Activated CD4-positive, alpha-beta T cell treated with anti-CD3 and anti-CD28 coated beads, Interleukin-2, amount 50 U/mL, for 48 hours (primary cell): ENCODE measurements around the gene ZNF30.
"Not testable (repeated sequence)": the region's sequence is repeated elsewhere in the genome, so short reads cannot be mapped to it uniquely, and the experiment has no call there.

Experiments used
- DNase-seq, 2 experiments: peaks; one replicate each; pipeline ENCODE4 v3.0.0-alpha.2; 2020

The ZNF30 gene

DNA sequence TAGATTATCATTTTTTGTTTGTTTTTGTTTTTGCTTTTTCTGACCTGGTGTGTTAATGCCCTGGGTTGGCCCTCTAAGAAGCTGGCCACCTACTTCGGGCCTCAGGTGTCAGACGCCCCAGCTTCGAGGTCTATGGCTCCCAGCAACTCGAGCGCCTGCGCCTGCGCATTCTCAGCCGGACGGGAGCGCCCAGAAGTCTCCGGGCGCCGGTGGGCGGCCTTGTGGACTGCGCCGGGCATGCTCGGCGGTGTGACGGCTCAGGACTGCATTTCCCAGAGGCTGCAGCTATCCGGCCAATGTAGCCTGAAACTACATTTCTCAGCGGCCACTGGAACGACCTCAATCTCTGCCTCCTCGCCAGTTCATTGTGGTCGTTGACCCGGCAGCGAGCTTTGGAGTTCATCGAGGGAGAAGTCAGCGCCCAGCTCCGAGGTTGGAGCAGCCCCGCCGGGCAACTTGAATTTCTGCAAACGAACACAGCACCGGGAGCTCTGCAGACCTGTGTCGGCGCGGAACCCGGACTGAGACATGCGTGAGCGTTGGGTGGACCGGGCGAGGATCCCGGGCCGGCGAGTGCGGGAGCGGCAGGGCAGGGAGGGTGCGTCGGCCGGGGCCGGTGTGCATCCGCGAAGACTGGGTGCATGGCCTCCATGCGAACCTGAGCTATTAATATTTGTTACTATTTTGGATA, at the start of gene ZNF30:
TSS of gene ZNF30 (plus strand) at position 219 of the 691 bp plus-strand sequence. CDS start 3,045 bp downstream, outside the sequence.
- peak; percentile 86 to 88 for DNase-seq

DNA sequence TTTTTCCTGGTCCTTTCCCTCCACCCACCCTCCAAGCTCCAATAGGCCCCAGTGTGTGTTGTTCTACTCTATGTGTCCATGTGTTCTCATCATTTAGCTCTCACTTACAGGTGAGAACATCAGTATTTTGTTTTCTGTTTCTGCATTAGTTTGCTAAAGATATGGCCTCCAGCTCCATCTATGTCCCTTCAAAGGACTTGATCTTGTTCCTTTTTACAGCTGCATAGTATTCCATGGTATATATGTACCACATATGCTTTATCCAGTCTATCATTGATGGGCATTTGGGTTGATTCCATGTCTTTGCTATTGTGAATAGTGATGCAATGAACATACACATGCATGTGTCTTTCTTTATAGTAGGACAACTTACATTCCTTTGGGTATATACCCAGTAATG, 47.1 kb upstream of the ZNF30 start:
- DNase-seq: no peak

DNA sequence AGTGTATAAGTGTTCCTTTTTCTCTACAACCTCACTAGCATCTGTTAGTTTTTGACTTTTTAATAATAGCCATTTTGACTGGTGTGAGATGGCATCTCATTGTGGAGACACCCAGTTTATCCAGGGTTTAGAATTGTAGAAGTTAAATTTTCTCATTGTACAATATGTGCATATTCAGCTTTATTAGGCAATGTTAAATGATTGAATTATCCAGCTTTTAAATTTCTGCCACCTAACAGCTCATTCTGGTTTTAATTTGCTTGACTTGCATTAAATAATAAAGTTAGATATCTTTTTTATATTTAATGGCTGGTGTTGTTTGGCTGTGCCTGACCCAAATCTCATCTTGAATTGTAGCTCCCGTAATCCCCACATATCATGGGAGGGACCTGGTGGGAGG, 46.7 kb upstream of the ZNF30 start:
- DNase-seq: no peak

DNA sequence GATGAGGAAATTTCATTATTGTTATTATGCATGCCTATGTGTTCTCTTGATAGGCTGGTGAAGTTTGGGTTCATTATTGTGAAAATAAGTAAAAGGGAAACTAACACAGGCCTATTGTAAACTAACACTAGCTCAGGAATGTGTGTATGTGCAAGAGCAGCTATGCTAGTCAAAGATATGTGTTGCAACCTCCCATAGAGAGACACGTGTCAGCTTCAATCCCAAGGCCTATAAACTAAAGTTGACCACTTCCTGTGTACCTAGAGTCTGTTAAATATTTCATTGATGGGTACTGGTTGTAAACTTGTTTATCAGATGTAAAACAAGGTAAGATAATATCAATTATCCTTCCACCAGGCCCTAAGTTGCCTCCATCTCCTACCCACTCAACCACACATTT, 44.7 kb upstream of the ZNF30 start:
- no peak for DNase-seq

DNA sequence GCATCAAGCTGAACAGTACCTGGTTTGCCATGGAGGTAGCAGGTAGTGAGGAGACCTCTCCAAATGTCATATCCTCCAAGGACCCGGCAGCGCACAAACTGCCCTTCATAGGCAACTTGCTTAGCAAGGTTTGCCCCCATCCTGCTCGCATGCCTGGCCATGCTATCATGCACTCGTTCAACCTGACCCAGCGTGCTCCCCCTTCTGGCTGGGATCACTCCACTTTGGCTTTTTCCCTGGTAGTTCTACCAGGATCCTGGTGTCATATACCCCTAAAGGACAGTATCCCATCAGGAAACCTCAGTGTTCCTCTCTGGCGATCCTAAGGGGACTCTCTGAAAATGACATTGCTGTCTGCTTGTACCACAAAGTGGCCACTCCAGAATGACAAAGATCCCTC, 38.6 kb upstream of the ZNF30 start:
- DNase-seq: no peak

DNA sequence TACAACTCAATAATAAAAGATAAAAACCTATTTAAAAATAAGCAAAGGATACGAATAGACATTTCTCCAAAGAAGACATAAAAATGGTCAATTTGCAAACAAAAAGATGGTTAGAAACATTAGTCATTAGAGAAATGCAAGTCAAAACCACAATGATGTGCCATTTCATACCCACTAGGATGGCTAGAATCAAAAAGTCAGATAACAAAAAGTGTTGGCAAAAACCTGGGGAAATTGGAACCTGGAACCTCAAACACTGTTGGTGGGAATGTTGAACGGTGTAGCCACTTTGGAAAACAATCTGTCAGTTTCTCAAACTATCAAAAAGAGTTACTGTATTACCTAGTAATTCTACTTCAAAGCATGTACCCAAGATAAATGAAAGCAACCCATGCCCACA, 26.5 kb upstream of the ZNF30 start:
- no peak for DNase-seq

DNA sequence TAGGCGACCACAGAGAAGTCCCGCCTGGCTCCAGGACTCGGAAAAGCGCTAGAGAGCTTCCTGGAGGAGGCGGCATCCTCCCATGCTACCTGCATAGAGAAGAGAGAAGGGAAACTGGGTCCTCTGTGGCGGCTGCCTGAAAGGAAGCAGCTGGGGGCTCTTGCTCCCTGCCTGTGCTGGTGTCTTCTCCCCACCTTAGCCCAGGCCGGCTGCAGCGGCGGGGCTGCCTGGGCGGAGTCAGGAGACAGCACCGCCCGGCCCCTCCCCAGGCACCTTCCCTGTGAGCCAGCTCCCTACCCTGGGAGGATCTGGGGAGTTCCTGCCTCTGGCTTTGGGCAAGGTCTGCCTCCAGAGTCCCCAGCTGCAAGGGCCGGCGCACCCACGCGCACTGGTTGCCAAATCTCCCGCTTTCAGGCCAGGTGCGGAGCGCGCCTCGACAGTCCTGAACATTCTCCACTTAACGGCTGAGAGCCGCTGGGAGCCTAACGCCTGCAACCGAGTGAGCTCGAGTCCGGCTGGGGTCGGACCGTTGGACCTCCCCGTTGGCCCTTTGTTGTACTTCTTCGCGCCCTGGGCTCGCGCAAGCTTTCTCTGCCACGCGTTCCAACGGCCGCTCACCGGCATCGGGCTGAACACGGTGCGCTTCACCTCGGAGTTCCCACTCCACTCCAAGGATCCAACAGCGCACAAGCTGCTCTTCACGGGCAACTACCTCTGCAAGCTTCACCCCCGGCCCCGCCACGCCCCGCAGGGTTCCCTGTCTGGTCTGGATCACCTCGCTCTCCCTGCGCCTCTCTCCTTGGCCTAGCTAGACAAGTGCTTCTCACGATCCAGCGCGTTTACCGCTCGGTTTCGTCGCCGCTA, 21.8 kb upstream of the ZNF30 start:
- no peak for DNase-seq

DNA sequence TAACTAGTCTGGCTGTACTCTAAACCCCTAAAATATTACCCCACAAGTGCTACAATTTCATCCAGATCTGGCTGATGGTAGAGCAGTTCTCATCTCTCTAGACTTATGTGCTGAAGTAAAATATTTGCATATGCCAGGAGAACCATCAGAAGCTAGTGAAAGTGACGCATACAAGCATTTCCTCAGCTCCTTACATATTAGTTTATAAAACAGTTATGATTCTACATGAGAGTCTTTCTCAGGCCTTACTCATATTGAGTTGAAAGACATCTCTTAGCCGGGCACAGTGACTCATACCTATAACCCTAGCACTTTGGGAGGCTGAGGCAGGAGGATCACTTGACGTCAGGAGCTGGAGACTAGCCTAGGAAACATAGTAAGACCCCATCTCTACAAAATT, 15.9 kb upstream of the ZNF30 start:
- no peak for DNase-seq

DNA sequence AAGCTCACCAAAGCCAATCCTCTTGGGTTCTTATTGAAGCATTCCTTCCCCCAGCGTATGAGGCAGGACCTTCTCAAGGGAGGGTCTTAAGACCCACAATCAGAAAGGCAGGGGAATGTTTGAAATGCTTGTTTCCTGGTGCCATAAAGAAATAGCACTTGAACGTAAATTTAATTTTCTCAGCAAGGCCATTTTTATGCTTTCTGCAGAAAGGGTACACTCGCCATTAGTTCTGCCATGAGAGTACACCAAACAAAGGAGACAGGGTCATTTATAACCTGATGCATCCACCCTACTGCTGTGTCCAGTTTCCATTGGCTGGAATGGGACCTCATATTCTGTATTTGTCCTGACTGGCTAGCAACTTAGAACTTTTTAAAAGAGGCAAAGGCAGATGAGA, 9.6 kb upstream of the ZNF30 start:
- not testable (repeated sequence) for DNase-seq

DNA sequence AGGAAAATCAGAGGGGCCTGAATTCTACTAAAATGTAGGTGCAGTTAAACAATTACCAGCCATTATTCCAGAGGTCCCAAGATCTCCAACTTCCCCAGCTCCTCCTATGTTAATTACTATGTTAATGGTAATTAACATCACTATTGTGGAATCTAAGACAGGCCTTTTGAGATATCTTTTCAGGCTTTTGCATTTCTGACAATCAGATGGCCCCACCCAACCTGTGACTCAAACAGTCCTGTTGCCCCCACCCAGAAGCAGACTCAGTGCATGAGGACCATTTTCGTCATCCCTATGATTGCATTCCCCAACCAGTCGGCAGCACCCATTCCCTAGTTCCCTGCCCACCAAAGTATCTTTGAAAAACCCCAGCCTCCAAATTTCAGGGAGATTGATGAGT, 8.5 kb upstream of the ZNF30 start:
- DNase-seq: no peak

DNA sequence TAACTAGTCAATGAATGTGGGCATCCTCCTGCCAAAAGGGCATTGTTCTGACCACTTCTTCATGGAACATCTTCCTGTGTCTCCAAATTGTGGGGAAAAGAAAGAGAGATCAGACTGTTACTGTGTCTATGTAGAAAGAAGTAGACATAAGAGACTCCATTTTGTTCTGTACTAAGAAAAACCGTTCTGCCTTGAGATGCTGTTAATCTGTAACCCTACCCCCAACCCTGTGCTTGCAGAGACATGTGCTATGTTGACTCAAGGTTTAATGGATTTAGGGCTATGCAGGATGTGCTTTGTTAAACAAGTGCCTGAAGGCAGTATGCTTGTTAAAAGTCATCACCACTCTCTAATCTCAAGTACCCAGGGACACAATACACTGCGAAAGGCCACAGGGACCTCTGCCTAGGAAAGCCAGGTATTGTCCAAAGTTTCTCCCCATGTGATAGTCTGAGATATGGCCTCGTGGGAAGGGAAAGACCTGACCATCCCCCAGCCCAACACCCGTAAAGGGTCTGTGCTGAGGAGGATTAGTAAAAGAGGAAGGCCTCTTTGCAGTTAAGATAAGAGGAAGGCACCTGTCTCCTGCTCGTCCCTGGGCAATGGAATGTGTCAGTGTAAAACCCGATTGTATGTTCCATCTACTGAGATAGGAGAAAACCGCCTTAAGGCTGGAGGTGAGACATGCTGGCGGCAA, 6.5 kb upstream of the ZNF30 start:
- DNase-seq: not testable (repeated sequence)

DNA sequence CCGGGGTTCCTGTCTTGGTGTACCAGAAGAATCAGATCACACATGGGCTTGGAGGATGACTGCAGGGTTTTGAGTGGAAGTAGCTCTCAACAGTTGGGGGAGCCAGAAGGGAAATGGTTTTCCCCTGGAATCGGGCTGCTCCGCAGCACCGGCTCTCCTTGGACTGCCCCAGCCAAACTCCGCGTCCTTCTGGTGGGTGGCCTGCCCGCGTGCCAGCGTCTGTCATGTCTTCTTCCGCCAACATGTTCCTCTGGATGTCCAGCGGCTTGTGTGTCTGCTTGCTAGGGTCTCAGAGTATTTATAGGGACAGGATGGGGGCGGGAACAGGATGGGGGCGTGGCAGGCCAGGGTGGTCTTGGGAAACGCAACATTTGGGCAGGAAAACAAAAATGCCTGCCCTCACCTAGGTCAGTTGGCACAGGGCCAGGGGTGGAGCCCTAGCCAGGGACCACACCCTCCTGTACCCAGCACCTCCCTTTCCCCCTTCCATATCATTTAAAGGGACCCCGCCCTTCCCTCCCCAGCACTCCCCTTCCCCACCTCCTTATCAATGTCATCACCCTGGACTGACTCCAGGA, 1.3 kb upstream of the ZNF30 start:
- no peak for DNase-seq

DNA sequence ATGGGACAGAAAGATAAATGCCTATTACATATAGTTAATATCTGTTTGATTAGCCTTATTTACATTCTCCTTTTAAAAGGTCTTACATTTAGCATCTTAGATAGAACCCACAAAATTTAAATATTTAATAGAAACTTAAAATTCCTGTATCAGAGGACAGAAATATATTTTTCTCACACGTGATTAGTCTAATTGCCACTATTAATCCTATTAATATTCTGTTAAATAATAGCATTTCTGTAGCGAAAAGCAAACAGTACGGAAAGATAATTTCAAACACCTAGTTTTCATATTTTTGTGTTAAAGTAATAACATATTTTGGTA, 380 bp upstream of the ZNF30 start:
- no peak for DNase-seq

DNA sequence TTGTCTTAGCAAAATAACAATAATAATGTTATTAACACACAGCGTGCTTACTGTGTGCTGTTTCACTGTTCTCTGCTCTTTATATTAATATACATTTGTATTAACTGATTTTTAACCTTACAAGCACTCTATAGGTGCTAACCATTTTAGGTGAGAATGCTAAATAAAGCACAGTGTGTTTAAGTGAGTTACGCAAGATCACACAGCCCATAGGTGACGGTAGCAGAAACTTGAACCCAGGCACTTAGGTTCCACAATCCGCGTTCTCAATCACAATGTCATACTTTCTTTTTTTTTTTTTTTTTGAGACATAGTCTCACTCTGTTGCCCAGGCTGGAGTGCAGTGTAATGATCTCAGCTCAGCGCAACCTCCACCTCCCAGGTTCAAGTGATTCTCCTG, 5.8 kb downstream of the ZNF30 start:
- DNase-seq: no peak

DNA sequence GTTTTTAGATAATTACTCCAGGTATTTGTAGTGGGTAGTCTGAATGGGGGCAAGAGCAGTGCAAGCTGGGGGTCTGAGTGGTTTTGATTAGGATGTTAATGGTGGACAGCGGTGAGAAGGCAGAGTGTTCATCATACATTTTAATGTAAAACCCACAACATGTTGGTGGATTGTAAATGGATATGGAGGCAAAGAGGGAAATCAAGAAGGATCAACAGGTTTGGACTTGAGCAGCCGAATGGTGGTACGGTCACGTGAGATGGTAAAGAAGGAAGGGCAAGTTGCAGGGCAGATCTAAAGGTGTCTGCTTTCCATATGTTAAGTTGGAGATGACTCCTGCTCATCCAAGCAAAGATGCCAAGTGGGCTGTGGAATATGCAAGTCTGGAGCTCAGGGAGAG, 9.5 kb downstream of the ZNF30 start:
- no peak for DNase-seq

DNA sequence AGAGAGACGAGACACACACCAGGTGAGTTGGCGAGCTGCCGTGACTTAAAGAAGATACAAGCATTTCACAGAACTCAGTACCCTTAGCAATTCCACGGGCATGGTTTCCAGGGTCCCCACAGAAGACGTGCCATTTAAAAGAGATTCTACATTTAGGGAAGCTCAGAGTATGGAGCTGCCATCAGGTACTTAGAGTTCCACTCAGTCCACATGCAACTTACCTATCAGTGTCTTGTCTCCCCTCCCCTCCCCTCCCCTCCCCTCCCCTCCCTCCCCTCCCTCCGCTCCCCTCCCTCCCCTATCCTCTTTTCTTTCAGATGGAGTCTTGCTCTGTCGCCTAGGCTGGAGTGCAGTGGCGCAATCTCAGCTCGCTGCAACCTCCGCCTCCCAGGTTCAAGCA, 12.2 kb downstream of the ZNF30 start:
- DNase-seq: no peak

DNA sequence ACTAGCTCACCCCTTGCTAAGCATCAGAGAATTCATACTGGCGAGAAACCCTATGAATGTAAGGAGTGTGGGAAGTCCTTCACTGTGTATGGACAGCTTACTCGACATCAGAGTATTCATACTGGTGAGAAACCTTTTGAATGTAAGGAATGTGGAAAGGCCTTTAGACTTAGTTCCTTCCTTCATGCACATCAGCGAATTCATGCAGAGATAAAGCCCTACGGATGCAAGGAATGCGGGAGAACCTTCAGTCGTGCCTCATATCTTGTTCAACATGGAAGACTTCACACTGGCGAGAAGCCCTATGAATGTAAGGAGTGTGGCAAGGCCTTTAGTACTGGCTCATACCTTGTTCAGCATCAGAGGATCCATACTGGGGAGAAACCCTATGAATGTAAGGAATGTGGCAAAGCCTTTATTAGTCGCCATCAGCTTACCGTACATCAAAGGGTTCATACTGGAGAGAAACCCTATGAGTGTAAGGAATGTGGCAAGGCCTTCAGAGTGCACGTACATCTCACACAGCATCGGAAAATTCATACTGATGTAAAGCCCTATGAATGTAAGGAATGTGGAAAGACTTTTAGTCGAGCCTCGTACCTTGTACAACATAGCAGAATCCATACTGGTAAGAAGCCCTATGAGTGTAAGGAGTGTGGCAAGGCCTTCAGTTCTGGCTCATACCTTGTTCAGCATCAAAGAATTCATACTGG, 17.3 kb downstream of the ZNF30 start:
- DNase-seq: no peak

DNA sequence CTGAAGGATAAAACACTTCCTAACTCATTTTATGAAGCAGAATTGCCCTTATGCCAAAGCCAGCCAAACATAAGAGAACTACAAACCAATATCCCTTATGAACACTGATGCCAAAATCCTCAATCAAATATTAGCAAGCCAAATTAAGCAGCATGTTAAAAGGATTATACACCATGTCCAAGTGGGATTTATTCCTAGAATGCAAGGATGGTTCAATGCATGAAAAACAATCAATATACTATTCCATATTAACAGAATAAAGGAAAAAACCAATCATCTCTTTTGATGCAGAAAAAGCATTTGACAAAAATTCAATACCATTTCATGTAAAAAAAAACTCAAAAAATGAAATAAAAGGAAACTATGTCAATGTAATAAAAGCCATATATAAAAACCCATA, 26.4 kb downstream of the ZNF30 start:
- no peak for DNase-seq

DNA sequence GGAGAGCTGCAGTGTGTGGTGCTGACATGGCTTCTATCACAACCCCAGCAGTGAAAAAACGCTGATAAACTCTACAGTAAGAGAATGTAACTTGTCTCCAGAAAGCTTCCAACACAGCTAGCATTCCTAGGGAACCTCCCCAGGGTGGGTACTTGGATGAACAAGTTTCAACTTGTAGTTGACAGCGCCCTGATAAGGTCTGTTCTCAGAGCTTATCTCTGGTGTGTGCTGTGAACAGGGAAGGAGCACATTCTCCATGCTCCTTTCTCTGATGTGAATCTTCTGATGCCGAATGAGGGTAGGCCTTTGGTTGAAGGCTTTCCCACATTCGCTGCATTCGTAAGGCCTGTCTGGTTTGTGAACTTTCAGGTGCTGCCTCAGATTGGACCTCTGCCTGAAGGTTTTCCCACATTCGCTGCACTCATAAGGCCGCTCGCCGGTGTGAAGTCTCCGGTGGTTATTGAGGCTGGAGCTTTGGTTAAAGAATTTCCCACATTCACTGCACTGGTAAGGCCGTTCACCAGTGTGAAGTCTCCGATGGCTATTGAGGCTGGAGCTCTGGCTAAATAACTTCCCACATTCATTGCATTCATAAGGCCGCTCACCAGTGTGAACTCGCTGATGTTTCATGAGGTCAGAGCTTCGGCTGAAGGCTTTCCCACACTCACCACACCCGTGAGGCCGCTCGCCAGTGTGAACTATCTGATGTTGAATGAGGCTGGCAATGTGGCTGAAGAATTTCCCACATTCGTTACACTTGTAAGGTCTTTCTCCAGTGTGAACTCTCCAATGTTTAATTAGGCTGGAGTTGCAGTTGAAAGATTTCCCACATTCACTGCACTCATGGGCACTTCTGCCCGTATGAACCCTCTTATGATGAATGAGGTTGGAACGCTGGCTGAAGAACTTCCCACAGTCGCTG, 31.4 kb downstream of the ZNF30 start:
- DNase-seq: no peak

DNA sequence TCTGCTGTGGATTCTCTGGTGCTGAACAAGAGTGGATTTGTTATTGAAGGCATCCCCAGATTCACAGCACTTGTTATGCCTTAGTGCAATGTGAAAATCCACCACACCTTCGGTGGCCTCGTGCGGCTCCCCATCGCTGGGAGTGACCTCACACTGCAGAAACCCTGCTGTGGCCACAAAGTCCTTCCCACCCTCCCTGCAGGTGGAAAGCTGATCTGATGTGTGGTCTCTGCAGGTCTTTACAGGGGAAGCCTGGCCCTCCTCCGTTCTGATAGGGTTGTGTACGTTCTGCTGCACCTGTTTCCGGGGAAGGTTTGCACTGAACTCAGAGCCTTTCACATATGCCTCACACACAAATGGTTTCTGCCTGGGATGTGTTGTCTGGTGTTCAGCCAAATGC, 32.3 kb downstream of the ZNF30 start:
- DNase-seq: no peak

DNA sequence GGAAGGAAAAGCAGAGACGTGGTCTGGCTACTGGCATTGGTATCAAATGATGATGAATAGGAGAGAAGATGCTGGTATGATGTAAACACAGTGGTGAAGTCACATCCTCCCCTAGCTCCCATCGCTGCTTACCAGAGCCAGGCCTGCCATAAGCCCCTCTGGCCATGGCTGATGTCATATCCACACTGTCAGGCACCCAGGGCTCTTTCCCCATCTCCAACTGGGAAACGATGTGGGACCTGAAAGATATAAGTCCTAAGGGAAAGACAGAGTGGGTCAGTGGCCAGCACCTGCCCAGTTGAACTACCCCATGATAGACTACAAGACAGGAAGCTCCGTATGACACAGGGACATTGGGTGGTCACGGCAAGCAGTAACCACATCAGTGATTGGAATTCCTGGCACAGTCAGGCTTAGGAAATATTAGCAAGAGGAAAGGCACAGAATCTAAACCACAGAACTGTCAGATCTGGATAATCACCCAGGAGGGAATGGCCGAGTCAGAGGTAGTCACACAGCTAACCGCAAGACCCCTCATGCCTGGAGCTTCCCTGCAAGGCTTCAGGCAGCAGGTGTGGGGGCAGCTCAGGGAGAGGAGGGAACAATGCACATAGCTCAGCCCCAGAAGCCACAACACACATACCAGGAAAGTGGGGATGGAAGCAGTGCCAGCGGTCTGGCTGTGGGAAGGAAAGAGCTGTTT, 33.6 kb downstream of the ZNF30 start:
- DNase-seq: no peak
